WTC11 (cell line): ENCODE results near the gene FBXO22. TPM values are rescaled to one million over a fixed set of nuclear protein-coding genes. Genes with fewer than 3 reads are reported as not detected.

Experiments used
- ATAC-seq: fragments of 200-7000 bp; cut with Tn5 transposase; 2 replicates; pipeline ENCODE4 v1.10.0; 2021; ENCODE audit warnings: mild to moderate bottlenecking, moderate library complexity
- CTCF ChIA-PET: fragments of 300-600 bp; sonication (Branson Sonifier 250); formaldehyde crosslinking; loops from one replicate; lab custom pipeline; 2021; ENCODE audit warnings: antibody characterized with exemption; lab: Charles Lee
- POLR2A ChIA-PET: fragments of 350-600 bp; sonication (Branson Sonifier 250); formaldehyde crosslinking; loops from one replicate; lab custom pipeline; 2021; ENCODE audit warnings: antibody characterized with exemption; lab: Charles Lee
- DNase-seq: peaks from one replicate; pipeline ENCODE4 v3.0.0; 2021; ENCODE audit warnings: low spot score
- H3K27ac Mint-ChIP-seq: 2 replicates; pipeline ENCODE4 v1.8.0; 2021; ENCODE audit warnings: mixed read lengths
- H3K27me3 Mint-ChIP-seq: 2 replicates; pipeline ENCODE4 v1.8.0; 2021; ENCODE audit warnings: low read depth, mild to moderate bottlenecking, moderate library complexity, mixed read lengths
- H3K36me3 Mint-ChIP-seq: 2 replicates; pipeline ENCODE4 v1.8.0; 2021; ENCODE audit warnings: mixed read lengths
- H3K4me1 Mint-ChIP-seq: 2 replicates; pipeline ENCODE4 v1.8.0; 2022; ENCODE audit warnings: mixed read lengths
- H3K4me3 Mint-ChIP-seq: 2 replicates; pipeline ENCODE4 v1.8.0; 2021; ENCODE audit warnings: mild to moderate bottlenecking, moderate library complexity, mixed read lengths
- H3K9me3 Mint-ChIP-seq: 2 replicates; pipeline ENCODE4 v1.8.0; 2021; ENCODE audit warnings: mixed read lengths
- CREM ChIP-seq: sonication (generic); formaldehyde crosslinking; IDR thresholded peaks from 2 replicates; pipeline ENCODE4 v1.8.1; 2022; ENCODE audit warnings: mild to moderate bottlenecking, missing genetic modification reagents, moderate library complexity
- ELF4 ChIP-seq: sonication (generic); formaldehyde crosslinking; IDR thresholded peaks from 2 replicates; pipeline ENCODE4 v1.8.1; 2022; ENCODE audit warnings: low read depth, mild to moderate bottlenecking, moderate library complexity, missing genetic modification reagents
- EMX1 ChIP-seq: fragments of 250-450 bp; sonication (Bioruptor Pico); IDR thresholded peaks from 2 replicates; pipeline ENCODE4 v1.8.0; 2021; ENCODE audit warnings: mild to moderate bottlenecking
- FOXJ3 ChIP-seq: sonication (generic); formaldehyde crosslinking; IDR thresholded peaks from 2 replicates; pipeline ENCODE4 v1.9.0; 2021; ENCODE audit warnings: missing genetic modification reagents, mild to moderate bottlenecking, borderline replicate concordance
- FOXK1 ChIP-seq: sonication (generic); formaldehyde crosslinking; IDR thresholded peaks from 2 replicates; pipeline ENCODE4 v1.8.0; 2022; ENCODE audit warnings: mild to moderate bottlenecking, moderate library complexity, missing genetic modification reagents
- FOXP1 ChIP-seq: sonication (generic); formaldehyde crosslinking; IDR thresholded peaks from 2 replicates; pipeline ENCODE4 v1.8.0; 2022; ENCODE audit warnings: missing genetic modification reagents, mild to moderate bottlenecking, moderate library complexity, borderline replicate concordance
- GABPB1 ChIP-seq: sonication (generic); formaldehyde crosslinking; IDR thresholded peaks from 2 replicates; pipeline ENCODE4 v1.8.1; 2023; ENCODE audit warnings: mild to moderate bottlenecking, missing genetic modification reagents
- GTF2I ChIP-seq: fragments of 250-450 bp; sonication (Bioruptor Pico); conservative IDR thresholded peaks from 2 replicates; pipeline ENCODE4 v1.4.0; 2021; ENCODE audit warnings: mild to moderate bottlenecking
- HMGA2 ChIP-seq: fragments of 250-450 bp; sonication (Bioruptor Pico); IDR thresholded peaks from 2 replicates; pipeline ENCODE4 v1.4.0; 2021; ENCODE audit warnings: mild to moderate bottlenecking, moderate library complexity
- JUN ChIP-seq: sonication (generic); formaldehyde crosslinking; IDR thresholded peaks from 2 replicates; pipeline ENCODE4 v1.8.0; 2023; ENCODE audit warnings: mild to moderate bottlenecking, missing genetic modification reagents
- KAT7 ChIP-seq: sonication (generic); formaldehyde crosslinking; IDR thresholded peaks from 2 replicates; pipeline ENCODE4 v1.8.1; 2023; ENCODE audit warnings: missing genetic modification reagents, mild to moderate bottlenecking, borderline replicate concordance
- MXD4 ChIP-seq: fragments of 250-450 bp; sonication (Bioruptor Pico); IDR thresholded peaks from 2 replicates; pipeline ENCODE4 v1.8.0; 2021; ENCODE audit warnings: mild to moderate bottlenecking, moderate library complexity, borderline replicate concordance
- PRRX2 ChIP-seq: fragments of 250-450 bp; sonication (Bioruptor Pico); IDR thresholded peaks from 2 replicates; pipeline ENCODE4 v1.8.0; 2021; ENCODE audit warnings: mild to moderate bottlenecking
- RELA ChIP-seq: sonication (generic); formaldehyde crosslinking; IDR thresholded peaks from 2 replicates; pipeline ENCODE4 v1.8.1; 2022; ENCODE audit warnings: missing genetic modification reagents, mild to moderate bottlenecking, borderline replicate concordance
- RORB ChIP-seq: fragments of 250-450 bp; sonication (Bioruptor Pico); IDR thresholded peaks from 2 replicates; pipeline ENCODE4 v1.9.0; 2021; ENCODE audit warnings: mild to moderate bottlenecking
- SMAD4 ChIP-seq: sonication (generic); formaldehyde crosslinking; IDR thresholded peaks from 2 replicates; pipeline ENCODE4 v1.8.0; 2022; ENCODE audit warnings: mild to moderate bottlenecking, missing genetic modification reagents
- SP1 ChIP-seq: sonication (generic); formaldehyde crosslinking; conservative IDR thresholded peaks from 2 replicates; pipeline ENCODE4 v1.8.1; 2022; ENCODE audit warnings: missing genetic modification reagents
- TEAD1 ChIP-seq: sonication (generic); formaldehyde crosslinking; IDR thresholded peaks from 2 replicates; pipeline ENCODE4 v1.8.0; 2022; ENCODE audit warnings: mild to moderate bottlenecking, missing genetic modification reagents
- TEAD4 ChIP-seq: sonication (generic); formaldehyde crosslinking; IDR thresholded peaks from 2 replicates; pipeline ENCODE4 v1.8.0; 2022; ENCODE audit warnings: mild to moderate bottlenecking, missing genetic modification reagents
- ZBTB21 ChIP-seq: sonication (generic); formaldehyde crosslinking; IDR thresholded peaks from 2 replicates; pipeline ENCODE4 v1.8.1; 2023; ENCODE audit warnings: mild to moderate bottlenecking, missing genetic modification reagents, borderline replicate concordance
- ZNF138 ChIP-seq: sonication (generic); formaldehyde crosslinking; conservative IDR thresholded peaks from 2 replicates; pipeline ENCODE4 v1.8.1; 2022; ENCODE audit warnings: mild to moderate bottlenecking, moderate library complexity, missing genetic modification reagents
- ZNF232 ChIP-seq: sonication (generic); formaldehyde crosslinking; IDR thresholded peaks from 2 replicates; pipeline ENCODE4 v1.8.0; 2022; ENCODE audit warnings: mild to moderate bottlenecking, missing genetic modification reagents
- ZNF317 ChIP-seq: sonication (generic); formaldehyde crosslinking; IDR thresholded peaks from 2 replicates; pipeline ENCODE4 v1.8.1; 2023; ENCODE audit warnings: low read depth, mild to moderate bottlenecking, moderate library complexity, missing genetic modification reagents, borderline replicate concordance
- ZNF423 ChIP-seq: fragments of 250-450 bp; sonication (Bioruptor Pico); IDR thresholded peaks from 2 replicates; pipeline ENCODE4 v2.1.2; 2022; ENCODE audit warnings: mild to moderate bottlenecking, moderate library complexity
- total RNA-seq: library from RNA; stranded (reverse); gene quantifications from 3 replicates; pipeline ENCODE4 v1.2.3, GENCODE V29; 2021
- TF ChIP-seq, protein P1 (sequence below): sonication (generic); formaldehyde crosslinking; IDR thresholded peaks from 2 replicates; pipeline ENCODE4 v1.8.1; 2022; ENCODE audit warnings: low read depth, missing genetic modification reagents, borderline replicate concordance
- TF ChIP-seq, protein P2 (sequence below): fragments of 250-450 bp; sonication (Bioruptor Pico); IDR thresholded peaks from 2 replicates; pipeline ENCODE4 v1.9.0; 2021; ENCODE audit warnings: moderate library complexity, mild to moderate bottlenecking, inconsistent platforms, borderline replicate concordance
- TF ChIP-seq, protein P3 (sequence below): sonication (generic); formaldehyde crosslinking; IDR thresholded peaks from 2 replicates; pipeline ENCODE4 v1.8.0; 2022; ENCODE audit warnings: missing genetic modification reagents
- TF ChIP-seq, protein P4 (sequence below): sonication (generic); formaldehyde crosslinking; conservative IDR thresholded peaks from 2 replicates; pipeline ENCODE4 v1.8.1; 2022; ENCODE audit warnings: mild to moderate bottlenecking, missing genetic modification reagents
- TF ChIP-seq, protein P5 (sequence below): fragments of 250-450 bp; sonication (Bioruptor Pico); conservative IDR thresholded peaks from 2 replicates; pipeline ENCODE4 v1.9.0; 2021; ENCODE audit warnings: mild to moderate bottlenecking

Gene FBXO22
- total RNA-seq, 1 experiment from 2014 or later: 95.7 TPM

DNA sequence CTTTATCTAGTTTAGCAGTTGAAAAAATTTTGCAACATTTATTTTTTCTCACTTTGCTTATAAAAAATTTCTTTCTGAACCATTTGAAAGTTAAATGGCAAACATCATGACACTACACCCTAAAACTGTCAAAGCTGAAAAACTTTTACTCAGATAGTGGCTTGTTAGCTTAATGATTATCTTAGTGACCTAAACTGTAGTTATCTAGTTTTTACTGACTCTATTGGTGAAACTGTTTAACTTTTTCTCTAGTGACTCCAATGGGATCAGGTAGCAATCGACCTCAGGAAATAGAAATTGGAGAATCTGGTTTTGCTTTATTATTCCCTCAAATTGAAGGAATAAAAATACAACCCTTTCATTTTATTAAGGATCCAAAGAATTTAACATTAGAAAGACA is 13.3 kb downstream of the FBXO22 start:
- Mint-ChIP-seq H3K36me3 (peaks cover 51% of the 10 kb centered on the region), H3K27ac (no peak overlapping the region), H3K4me3 (no peak overlapping the region)
- CTCF ChIA-PET: no interaction called here
- DNase-seq: no peak
- POLR2A ChIA-PET: no interaction called here
- TF ChIP-seq GABPB1 (CRISPR knock-in tag) (no peak), ZNF232 (no peak), SP1 (CRISPR knock-in tag) (no peak), TEAD4 (no peak), ZNF423 (CRISPR knock-in tag) (no peak), PRRX2 (CRISPR knock-in tag) (no peak), ZBTB21 (CRISPR knock-in tag) (no peak), EMX1 (CRISPR knock-in tag) (no peak), MXD4 (CRISPR knock-in tag) (no peak), HMGA2 (CRISPR knock-in tag) (no peak), RELA (no peak), JUN (no peak), FOXK1 (CRISPR knock-in tag) (no peak), SMAD4 (CRISPR knock-in tag) (no peak)
- TF ChIP-seq, protein P1, sequence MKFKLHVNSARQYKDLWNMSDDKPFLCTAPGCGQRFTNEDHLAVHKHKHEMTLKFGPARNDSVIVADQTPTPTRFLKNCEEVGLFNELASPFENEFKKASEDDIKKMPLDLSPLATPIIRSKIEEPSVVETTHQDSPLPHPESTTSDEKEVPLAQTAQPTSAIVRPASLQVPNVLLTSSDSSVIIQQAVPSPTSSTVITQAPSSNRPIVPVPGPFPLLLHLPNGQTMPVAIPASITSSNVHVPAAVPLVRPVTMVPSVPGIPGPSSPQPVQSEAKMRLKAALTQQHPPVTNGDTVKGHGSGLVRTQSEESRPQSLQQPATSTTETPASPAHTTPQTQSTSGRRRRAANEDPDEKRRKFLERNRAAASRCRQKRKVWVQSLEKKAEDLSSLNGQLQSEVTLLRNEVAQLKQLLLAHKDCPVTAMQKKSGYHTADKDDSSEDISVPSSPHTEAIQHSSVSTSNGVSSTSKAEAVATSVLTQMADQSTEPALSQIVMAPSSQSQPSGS: no peak
- TF ChIP-seq, protein P2, sequence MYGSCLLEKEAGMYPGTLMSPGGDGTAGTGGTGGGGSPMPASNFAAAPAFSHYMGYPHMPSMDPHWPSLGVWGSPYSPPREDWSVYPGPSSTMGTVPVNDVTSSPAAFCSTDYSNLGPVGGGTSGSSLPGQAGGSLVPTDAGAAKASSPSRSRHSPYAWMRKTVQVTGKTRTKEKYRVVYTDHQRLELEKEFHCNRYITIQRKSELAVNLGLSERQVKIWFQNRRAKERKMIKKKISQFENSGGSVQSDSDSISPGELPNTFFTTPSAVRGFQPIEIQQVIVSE (CRISPR knock-in tag): no peak
- TF ChIP-seq, all 79 proteins: peak for 0
- no peaks in the 10 kb centered on the region for H3K27me3 Mint-ChIP-seq
- H3K9me3 Mint-ChIP-seq: no peaks in the 10 kb centered on the region
- no peak for ATAC-seq
- H3K4me1 Mint-ChIP-seq: no peaks in the 10 kb centered on the region

DNA sequence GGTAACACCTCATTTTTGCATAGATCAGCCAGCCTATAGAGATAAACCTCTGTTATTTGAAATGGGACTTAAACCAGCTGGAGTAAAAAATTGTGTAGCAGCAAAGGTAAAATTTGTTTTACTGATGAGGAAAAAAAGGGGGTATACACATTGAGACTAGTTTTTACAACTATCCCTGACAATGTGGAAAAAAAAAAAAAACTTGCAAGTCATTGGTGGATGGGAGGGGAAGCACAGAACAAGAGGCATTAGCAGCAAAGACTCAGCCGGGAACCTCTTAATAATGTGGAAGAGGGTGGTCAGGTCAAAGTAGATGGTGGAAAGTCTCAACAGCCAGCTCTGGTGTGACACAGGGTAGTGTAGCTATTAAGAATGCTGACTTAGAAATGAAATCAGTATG is 14.5 kb downstream of the FBXO22 start:
- Mint-ChIP-seq H3K4me3 (no peak overlapping the region), H3K9me3 (no peaks in the 10 kb centered on the region), H3K4me1 (no peaks in the 10 kb centered on the region), H3K27ac (0 out of 2 replicates have a peak overlapping the region, but pooled peaks have one; percentile 54), H3K36me3 (peaks cover 43% of the 10 kb centered on the region), H3K27me3 (no peaks in the 10 kb centered on the region)
- POLR2A ChIA-PET: no interaction called here
- no peak for ATAC-seq
- CTCF ChIA-PET: interaction anchor here (3.2 kb wide), 1 partner anchor 10 kb away, joined by 14 read pairs; no protein-coding TSS in a partner anchor
- no peak for DNase-seq
- TF ChIP-seq ZNF317: no peak
- TF ChIP-seq ZNF138 (CRISPR knock-in tag): no peak
- TF ChIP-seq RELA: no peak
- no peak for TF ChIP-seq FOXP1 (CRISPR knock-in tag)
- no peak for TF ChIP-seq GTF2I (CRISPR knock-in tag)
- no peak for TF ChIP-seq TEAD1 (CRISPR knock-in tag)
- no peak for TF ChIP-seq CREM
- no peak for TF ChIP-seq ZNF423 (CRISPR knock-in tag)

DNA sequence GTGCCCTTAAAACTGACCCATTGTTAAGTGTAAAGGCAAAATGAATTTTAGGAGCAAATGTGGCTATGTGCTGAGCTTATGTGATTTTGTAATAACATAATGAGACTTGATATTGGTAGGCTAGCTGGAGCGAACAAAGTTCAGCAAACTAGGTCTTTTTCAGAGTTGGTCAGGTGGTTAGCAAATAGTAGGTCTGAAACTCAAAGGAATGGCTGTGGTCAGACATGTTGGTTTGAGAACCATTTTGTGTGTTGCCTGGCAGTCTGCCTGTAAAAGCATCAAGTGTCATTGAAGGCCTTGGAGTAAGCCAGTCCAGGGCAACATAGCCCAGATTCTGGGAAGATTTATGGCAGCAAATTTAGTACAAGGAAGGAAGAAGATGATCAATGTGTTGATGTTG is 16.4 kb downstream of the FBXO22 start:
- Mint-ChIP-seq H3K4me1 (peaks cover 10% of the 10 kb centered on the region), H3K36me3 (peaks cover 32% of the 10 kb centered on the region), H3K4me3 (no peak overlapping the region), H3K9me3 (no peaks in the 10 kb centered on the region), H3K27me3 (no peaks in the 10 kb centered on the region), H3K27ac (peak overlapping the region; percentile 55; the same call in 1 of the 2 replicates)
- ChIA-PET POLR2A (interaction anchor here (0.5 kb wide), 1 partner anchor 10 kb away, joined by 3 read pairs; no protein-coding TSS in a partner anchor), CTCF (interaction anchor here (1.3 to 3.2 kb wide), 3 partner anchors 9 to 192 kb away, joined by 4 to 14 read pairs (median 6); no protein-coding TSS in a partner anchor)
- ATAC-seq (no peak), DNase-seq (no peak)
- TF ChIP-seq RORB (CRISPR knock-in tag) (no peak), ELF4 (CRISPR knock-in tag) (no peak), FOXJ3 (no peak), KAT7 (CRISPR knock-in tag) (no peak)
- TF ChIP-seq, protein P3, sequence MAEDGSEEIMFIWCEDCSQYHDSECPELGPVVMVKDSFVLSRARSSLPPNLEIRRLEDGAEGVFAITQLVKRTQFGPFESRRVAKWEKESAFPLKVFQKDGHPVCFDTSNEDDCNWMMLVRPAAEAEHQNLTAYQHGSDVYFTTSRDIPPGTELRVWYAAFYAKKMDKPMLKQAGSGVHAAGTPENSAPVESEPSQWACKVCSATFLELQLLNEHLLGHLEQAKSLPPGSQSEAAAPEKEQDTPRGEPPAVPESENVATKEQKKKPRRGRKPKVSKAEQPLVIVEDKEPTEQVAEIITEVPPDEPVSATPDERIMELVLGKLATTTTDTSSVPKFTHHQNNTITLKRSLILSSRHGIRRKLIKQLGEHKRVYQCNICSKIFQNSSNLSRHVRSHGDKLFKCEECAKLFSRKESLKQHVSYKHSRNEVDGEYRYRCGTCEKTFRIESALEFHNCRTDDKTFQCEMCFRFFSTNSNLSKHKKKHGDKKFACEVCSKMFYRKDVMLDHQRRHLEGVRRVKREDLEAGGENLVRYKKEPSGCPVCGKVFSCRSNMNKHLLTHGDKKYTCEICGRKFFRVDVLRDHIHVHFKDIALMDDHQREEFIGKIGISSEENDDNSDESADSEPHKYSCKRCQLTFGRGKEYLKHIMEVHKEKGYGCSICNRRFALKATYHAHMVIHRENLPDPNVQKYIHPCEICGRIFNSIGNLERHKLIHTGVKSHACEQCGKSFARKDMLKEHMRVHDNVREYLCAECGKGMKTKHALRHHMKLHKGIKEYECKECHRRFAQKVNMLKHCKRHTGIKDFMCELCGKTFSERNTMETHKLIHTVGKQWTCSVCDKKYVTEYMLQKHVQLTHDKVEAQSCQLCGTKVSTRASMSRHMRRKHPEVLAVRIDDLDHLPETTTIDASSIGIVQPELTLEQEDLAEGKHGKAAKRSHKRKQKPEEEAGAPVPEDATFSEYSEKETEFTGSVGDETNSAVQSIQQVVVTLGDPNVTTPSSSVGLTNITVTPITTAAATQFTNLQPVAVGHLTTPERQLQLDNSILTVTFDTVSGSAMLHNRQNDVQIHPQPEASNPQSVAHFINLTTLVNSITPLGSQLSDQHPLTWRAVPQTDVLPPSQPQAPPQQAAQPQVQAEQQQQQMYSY (CRISPR knock-in tag): no peak
- TF ChIP-seq, protein P4, sequence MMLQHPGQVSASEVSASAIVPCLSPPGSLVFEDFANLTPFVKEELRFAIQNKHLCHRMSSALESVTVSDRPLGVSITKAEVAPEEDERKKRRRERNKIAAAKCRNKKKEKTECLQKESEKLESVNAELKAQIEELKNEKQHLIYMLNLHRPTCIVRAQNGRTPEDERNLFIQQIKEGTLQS: no peak
- TF ChIP-seq, protein P5, sequence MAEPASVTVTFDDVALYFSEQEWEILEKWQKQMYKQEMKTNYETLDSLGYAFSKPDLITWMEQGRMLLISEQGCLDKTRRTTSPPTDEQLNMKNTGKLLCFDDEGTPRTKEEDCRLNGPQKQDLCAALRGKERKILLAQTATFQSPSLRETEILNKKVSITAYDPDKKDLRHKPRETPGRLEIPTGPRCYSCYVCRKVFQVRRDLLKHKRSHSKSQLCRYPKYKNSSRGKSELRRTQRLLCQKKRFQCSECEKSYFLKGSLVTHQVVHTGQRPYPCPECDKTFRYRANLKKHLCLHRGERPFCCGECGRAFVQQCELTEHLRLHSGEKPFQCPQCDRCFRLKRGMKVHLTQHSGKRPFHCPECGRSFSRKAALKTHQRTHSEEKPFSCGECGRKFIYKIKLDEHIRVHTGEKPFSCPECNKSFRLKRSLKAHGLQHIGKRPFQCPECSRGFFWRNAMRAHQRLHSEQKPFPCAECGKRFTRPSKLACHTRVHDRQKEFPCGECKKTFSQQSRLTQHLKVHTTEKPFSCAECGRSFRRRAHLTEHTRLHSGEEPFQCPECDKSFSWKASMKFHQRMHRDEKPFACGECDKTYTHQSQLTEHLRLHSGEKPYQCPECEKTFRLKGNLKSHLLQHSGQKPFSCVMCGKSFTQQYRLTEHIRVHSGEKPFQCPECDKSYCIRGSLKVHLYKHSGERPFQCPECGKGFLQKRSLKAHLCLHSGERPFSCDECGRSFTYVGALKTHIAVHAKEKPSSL (CRISPR knock-in tag): no peak
